Measurements from ENCODE around the gene KCNK6. TPM values are rescaled to one million over a fixed set of nuclear protein-coding genes. Genes with fewer than 3 reads are reported as not detected.

Gene KCNK6
- total and polyA plus RNA-seq, 2 experiments from 2014 or later: 9.0 to 14.6 TPM

GRCh38 chr19:38335949-38336637 is 16.4 kb downstream of the KCNK6 start (continued):
- no peak for TF ChIP-seq REST (IDR thresholded peaks at IDR 0.05; ENCODE audit: unreplicated experiment)

- ATAC-seq (peak; percentile 55), DNase-seq (ENCODE audit: low spot score) (peak; percentile 99)
- H3K27ac Mint-ChIP-seq: peak overlapping the region; percentile 95
- no peak for TF ChIP-seq EZH2phosphoT487 (IDR thresholded peaks at IDR 0.05; ENCODE audit: unreplicated experiment)
- no peak for TF ChIP-seq ZNF462 (CRISPR knock-in tag; IDR thresholded peaks at IDR 0.05)
- TF ChIP-seq REST (IDR thresholded peaks at IDR 0.05; ENCODE audit: unreplicated experiment): no peak
- no peak for TF ChIP-seq ZNF114 (CRISPR knock-in tag; IDR thresholded peaks at IDR 0.05)
- no peak for TF ChIP-seq CREB1 (CRISPR knock-in tag; IDR thresholded peaks at IDR 0.05; ENCODE audit: low read depth)
- no peak for TF ChIP-seq CTCF (conservative IDR thresholded peaks at IDR 0.05; ENCODE audit: low read depth in 2 of 2)
Measured at GRCh38 chr19:38336638-38337359, 17.2 kb downstream of the KCNK6 start.

More at GRCh38 chr19:38336638-38337359, 17.2 kb downstream of the KCNK6 start:
- no peaks in the 10 kb centered on the region; the same call in 1 of the 2 replicates for H4K20me1 ChIP-seq (replicated peaks; ENCODE audit: insufficient read depth)
- 0 out of 2 replicates have a peak, but pooled peaks cover 5% of the 10 kb centered on the region for H3F3A ChIP-seq (replicated peaks; ENCODE audit: low read depth)
- H3K4me2 ChIP-seq: peak overlapping the region; percentile 95
- peaks cover 10% of the 10 kb centered on the region for H3K4me1 ChIP-seq (ENCODE audit: insufficient read depth)
- no peaks in the 10 kb centered on the region; the same call in 1 of the 2 replicates for H3K36me3 ChIP-seq (ENCODE audit: insufficient read depth)
- H3K27me3 Mint-ChIP-seq (ENCODE audit: insufficient read depth, low read depth, poor library complexity): peaks cover 10% of the 10 kb centered on the region
- peak overlapping the region; percentile 82 for H3K4me3 ChIP-seq
- H3K4me3 Mint-ChIP-seq: peak overlapping the region; percentile 94
- no peaks in the 10 kb centered on the region for H3K79me2 ChIP-seq (replicated peaks; ENCODE audit: insufficient read depth)
- H2AFZ ChIP-seq: peak overlapping the region; percentile 99
- peak overlapping the region; percentile 78; the same call in 1 of the 2 replicates for H3K27ac ChIP-seq (ENCODE audit: low read depth)
- H3K36me3 Mint-ChIP-seq (ENCODE audit: low read depth): no peaks in the 10 kb centered on the region
- H3K4me1 Mint-ChIP-seq: peaks cover 10% of the 10 kb centered on the region
- H3K9me2 ChIP-seq (ENCODE audit: insufficient read depth): no peaks in the 10 kb centered on the region
- no peaks in the 10 kb centered on the region; the same call in 2 of the 3 replicates for H3K9me3 Mint-ChIP-seq
- H3K27me3 ChIP-seq (ENCODE audit: insufficient read depth): no peaks in the 10 kb centered on the region

Measured in GM23338 (cell line).